GM18861 (cell line): Measurements from ENCODE around the gene CDK16.

Source experiments
- ATAC-seq: cut with Tn5 transposase; IDR thresholded peaks from one replicate; pipeline ENCODE4 v1.9.1; 2021; ENCODE audit not compliant: unreplicated experiment

The CDK16 gene

GRCh38 chrX:47226531-47227333 is 8.3 kb downstream of the CDK16 start:
- no peak for ATAC-seq

- no peak for ATAC-seq
Measured at GRCh38 chrX:47227334-47227583, 8.8 kb downstream of the CDK16 start.

GRCh38 chrX:47228550-47229270 is 10.2 kb downstream of the CDK16 start:
- ATAC-seq = no peak

GRCh38 chrX:47229427-47229826 is 10.9 kb downstream of the CDK16 start:
- no peak for ATAC-seq

GRCh38 chrX:47230136-47230868 is 11.8 kb downstream of the CDK16 start:
- ATAC-seq = no peak

GRCh38 chrX:47231167-47231566 is 12.7 kb downstream of the CDK16 start:
- ATAC-seq = no peak

GRCh38 chrX:47232197-47232802 is 13.8 kb downstream of the CDK16 start:
- ATAC-seq = no peak

- ATAC-seq = no peak
Measured at GRCh38 chrX:47232803-47233332, 14.4 kb downstream of the CDK16 start, which contains the start of gene USP11. Gene USP11, plus strand, starts transcription at chrX:47233009. Its CDS starts 35 bp downstream, at chrX:47233044.

GRCh38 chrX:47233333-47234113 is 15.0 kb downstream of the CDK16 start:
- peak; percentile 72 for ATAC-seq

GRCh38 chrX:47234583-47234982 is 16.1 kb downstream of the CDK16 start:
- ATAC-seq = no peak

- no peak for ATAC-seq
Measured at GRCh38 chrX:47235691-47236103, 17.2 kb downstream of the CDK16 start.

- ATAC-seq = no peak
Measured at GRCh38 chrX:47239199-47239598, 20.7 kb downstream of the CDK16 start.

- ATAC-seq = no peak
Measured at GRCh38 chrX:47239898-47240545, 21.5 kb downstream of the CDK16 start.

- no peak for ATAC-seq
Measured at GRCh38 chrX:47240619-47241018, 22.1 kb downstream of the CDK16 start.

GRCh38 chrX:47241201-47242011 is 22.9 kb downstream of the CDK16 start:
- ATAC-seq = no peak

GRCh38 chrX:47242321-47242720 is 23.8 kb downstream of the CDK16 start:
- no peak for ATAC-seq

- no peak for ATAC-seq
Measured at GRCh38 chrX:47243351-47243750, 24.9 kb downstream of the CDK16 start.

GRCh38 chrX:47244676-47245075 is 26.2 kb downstream of the CDK16 start:
- ATAC-seq = no peak

- ATAC-seq = no peak
Measured at GRCh38 chrX:47245156-47245555, 26.7 kb downstream of the CDK16 start.
